H1 (cell line): Measurements from ENCODE around the gene ARHGAP15. TPM values are rescaled to one million over a fixed set of nuclear protein-coding genes. Genes with fewer than 3 reads are reported as not detected.

Source experiments
- CTCF ChIA-PET: fragments of 300-600 bp; sonication (Branson Sonifier 250); formaldehyde crosslinking; loops from one replicate; lab custom pipeline; 2021; ENCODE audit not compliant: partially characterized antibody; lab: Charles Lee
- POLR2A ChIA-PET: fragments of 300-600 bp; sonication (Branson Sonifier 250); formaldehyde crosslinking; loops from one replicate; lab custom pipeline; 2021; ENCODE audit warnings: inconsistent platforms; ENCODE audit not compliant: partially characterized antibody; lab: Charles Lee
- DNase-seq, 2 experiments: peaks; one replicate each; pipeline versions ENCODE4 v3.0.0 to v3.0.0-alpha.2; 2010 to 2022; ENCODE audit warnings: low spot score in 2 of 2, low read depth in 1 of 2, mixed read lengths in 1 of 2
- FAIRE-seq: peaks from 2 replicates; lab custom pipeline; 2011; peaks lifted over from hg19 to GRCh38; lab: Jason Lieb, UNC
- H2AFZ ChIP-seq: 2 replicates; pipeline ENCODE4 v1.8.1; 2012; ENCODE audit warnings: low read length, inconsistent platforms
- H2AK5ac ChIP-seq: 2 replicates; pipeline ENCODE4 v1.6.1; 2013; ENCODE audit warnings: low read depth, low read length
- H2BK120ac ChIP-seq: replicated peaks from 2 replicates; pipeline ENCODE3; 2013; ENCODE audit warnings: low read depth, low read length, inconsistent platforms
- H2BK12ac ChIP-seq: 2 replicates; pipeline ENCODE4 v1.6.1; 2013; ENCODE audit warnings: low read depth, low read length
- H2BK15ac ChIP-seq: 2 replicates; pipeline ENCODE4 v1.6.1; 2013; ENCODE audit warnings: low read length
- H2BK20ac ChIP-seq: 2 replicates; pipeline ENCODE4 v1.6.1; 2013; ENCODE audit warnings: low read length
- H2BK5ac ChIP-seq: 2 replicates; pipeline ENCODE4 v1.6.1; 2013; ENCODE audit warnings: low read depth, low read length
- H3K14ac ChIP-seq: 2 replicates; pipeline ENCODE4 v1.6.1; 2013; ENCODE audit warnings: inconsistent platforms; ENCODE audit not compliant: insufficient read length
- H3K18ac ChIP-seq: 2 replicates; pipeline ENCODE4 v1.6.1; 2013; ENCODE audit warnings: low read length; ENCODE audit errors: extremely low read depth
- H3K23ac ChIP-seq: 2 replicates; pipeline ENCODE4 v1.6.1; 2013; ENCODE audit warnings: inconsistent platforms; ENCODE audit not compliant: insufficient read length
- H3K23me2 ChIP-seq: 2 replicates; pipeline ENCODE4 v1.6.1; 2013; ENCODE audit warnings: low read depth, low read length
- H3K27ac ChIP-seq: 2 replicates; pipeline ENCODE4 v1.6.1; 2011; ENCODE audit warnings: low read depth, low read length, inconsistent platforms
- H3K27me3 ChIP-seq, 4 experiments: replicated peaks in 1 of 4; 1 replicate in 1 of 4; 2 replicates in 3 of 4; pipeline versions ENCODE4 v1.6.1 to v1.8.1; 2011 to 2013; ENCODE audit warnings: low read length in 3 of 4, mild to moderate bottlenecking in 3 of 4, inconsistent platforms in 2 of 4, mixed read lengths in 2 of 4, moderate library complexity in 1 of 4; ENCODE audit not compliant: control insufficient read depth in 3 of 4, insufficient read depth in 3 of 4; ENCODE audit errors: extremely low read depth in 1 of 4
- H3K36me3 ChIP-seq, 4 experiments: 2 replicates each; pipeline versions ENCODE4 v1.6.1 to v1.8.1; 2011 to 2013; ENCODE audit warnings: mild to moderate bottlenecking in 4 of 4, low read length in 3 of 4, moderate library complexity in 2 of 4, control low read depth in 1 of 4, inconsistent platforms in 1 of 4; ENCODE audit not compliant: insufficient read depth in 4 of 4, control insufficient read depth in 2 of 4
- H3K4ac ChIP-seq: replicated peaks from 2 replicates; pipeline ENCODE3; 2013; ENCODE audit warnings: low read length, low read depth, mixed read lengths, inconsistent platforms; ENCODE audit not compliant: insufficient read length
- H3K4me1 ChIP-seq, 4 experiments: replicated peaks in 1 of 4; 1 replicate in 1 of 4; 2 replicates in 3 of 4; pipeline versions ENCODE4 v1.6.1 to v1.8.1; 2011 to 2013; ENCODE audit warnings: low read length in 3 of 4, inconsistent platforms in 2 of 4, mixed read lengths in 1 of 4; ENCODE audit not compliant: insufficient read depth in 4 of 4, control insufficient read depth in 3 of 4
- H3K4me2 ChIP-seq, 2 experiments: 2 replicates each; pipeline versions ENCODE4 v1.6.1 to v1.8.1; 2011 to 2013; ENCODE audit warnings: low read depth in 2 of 2, low read length in 2 of 2, control low read depth in 1 of 2, inconsistent platforms in 1 of 2, mild to moderate bottlenecking in 1 of 2; ENCODE audit not compliant: insufficient read depth in 1 of 2
- H3K4me3 ChIP-seq, 4 experiments: fragments of 200-600, 300-600 bp in 1 of 4; sonication (generic), shearing (Covaris generic), sonication (Bioruptor Twin) in 1 of 4; 2 replicates each; pipeline versions ENCODE4 v1.5.1 to v1.8.1; 2011 to 2016; ENCODE audit warnings: low read length in 4 of 4, low read depth in 3 of 4, control low read depth in 2 of 4, inconsistent platforms in 2 of 4, mild to moderate bottlenecking in 2 of 4, mixed read lengths in 1 of 4, moderate library complexity in 1 of 4; ENCODE audit not compliant: insufficient read depth in 2 of 4; ENCODE audit errors: extremely low read depth in 1 of 4
- H3K56ac ChIP-seq: replicated peaks from 2 replicates; pipeline ENCODE3; 2013; ENCODE audit warnings: low read depth, mild to moderate bottlenecking, mixed read lengths, low read length, inconsistent platforms; ENCODE audit not compliant: insufficient read length
- H3K79me1 ChIP-seq: 2 replicates; pipeline ENCODE4 v1.6.1; 2013; ENCODE audit warnings: low read depth, low read length, control low read depth
- H3K79me2 ChIP-seq, 2 experiments: 2 replicates each; pipeline versions ENCODE4 v1.6.1 to v1.8.1; 2012 to 2013; ENCODE audit warnings: low read length in 2 of 2, mild to moderate bottlenecking in 2 of 2, inconsistent platforms in 1 of 2; ENCODE audit not compliant: insufficient read depth in 2 of 2, control insufficient read depth in 1 of 2
- H3K9ac ChIP-seq, 4 experiments: replicated peaks in 1 of 4; 1 replicate in 1 of 4; 2 replicates in 3 of 4; pipeline versions ENCODE4 v1.6.1 to v1.8.1; 2011 to 2013; ENCODE audit warnings: low read depth in 3 of 4, low read length in 3 of 4, control low read depth in 2 of 4, mild to moderate bottlenecking in 2 of 4, moderate library complexity in 2 of 4, inconsistent platforms in 1 of 4; ENCODE audit errors: extremely low read depth in 1 of 4
- H3K9me3 ChIP-seq, 2 experiments: 2 replicates each; pipeline versions ENCODE4 v1.6.1 to v1.8.1; 2012 to 2013; ENCODE audit warnings: mild to moderate bottlenecking in 2 of 2, moderate library complexity in 2 of 2, control low read depth in 1 of 2, inconsistent platforms in 1 of 2, low read depth in 1 of 2, low read length in 1 of 2, mixed read lengths in 1 of 2; ENCODE audit not compliant: insufficient read depth in 2 of 2
- H4K20me1 ChIP-seq, 2 experiments: replicated peaks in 1 of 2; 2 replicates each; pipeline versions ENCODE3 to v1.8.1; 2011 to 2013; ENCODE audit warnings: inconsistent platforms in 2 of 2, low read length in 2 of 2, mild to moderate bottlenecking in 1 of 2; ENCODE audit not compliant: insufficient read depth in 2 of 2, control insufficient read depth in 1 of 2
- H4K5ac ChIP-seq: 2 replicates; pipeline ENCODE4 v1.6.1; 2013; ENCODE audit warnings: low read length, low read depth, mixed read lengths, inconsistent platforms; ENCODE audit not compliant: insufficient read length
- H4K8ac ChIP-seq: 2 replicates; pipeline ENCODE4 v1.8.0; 2013; ENCODE audit warnings: mild to moderate bottlenecking, moderate library complexity, low read length, inconsistent platforms; ENCODE audit not compliant: insufficient read depth; ENCODE audit errors: extremely low read depth
- H4K91ac ChIP-seq: replicated peaks from 2 replicates; pipeline ENCODE3; 2013; ENCODE audit warnings: low read length, mixed read lengths, inconsistent platforms; ENCODE audit not compliant: insufficient read length
- CBX5 ChIP-seq: fragments of 300-800, 300-1000 bp; sonication (generic); IDR thresholded peaks from 2 replicates; pipeline ENCODE4 v1.7.1; 2016; ENCODE audit warnings: antibody characterized with exemption, low read length, low read depth
- CREB1 ChIP-seq: IDR thresholded peaks from 2 replicates; pipeline ENCODE4 v1.6.1; 2012; ENCODE audit warnings: inconsistent platforms
- CTBP2 ChIP-seq: IDR thresholded peaks from 2 replicates; pipeline ENCODE4 v1.7.0; 2011; ENCODE audit warnings: borderline replicate concordance, mild to moderate bottlenecking, moderate library complexity, mixed read lengths, low read length; ENCODE audit not compliant: insufficient read depth, insufficient read length
- JUN ChIP-seq: IDR thresholded peaks from 2 replicates; pipeline ENCODE4 v1.6.1; 2011; ENCODE audit warnings: low read depth, mild to moderate bottlenecking, improper control_type of control experiment, low read length
- KDM5A ChIP-seq: fragments of 200-600 bp; IDR thresholded peaks from 2 replicates; pipeline ENCODE4 v1.7.1; 2012; ENCODE audit warnings: mild to moderate bottlenecking, low read length, inconsistent platforms, mixed read lengths
- POLR2A ChIP-seq, 2 experiments: IDR thresholded peaks; 1 replicate in 1 of 2; 2 replicates in 1 of 2; pipeline ENCODE4 v1.6.1; 2011; ENCODE audit warnings: low read depth in 2 of 2, low read length in 2 of 2, mild to moderate bottlenecking in 2 of 2; ENCODE audit errors: control extremely low read depth in 1 of 2
- SIX5 ChIP-seq: IDR thresholded peaks from 2 replicates; pipeline ENCODE4 v1.6.1; 2011; ENCODE audit warnings: mild to moderate bottlenecking, low read depth, low read length
- SP1 ChIP-seq: IDR thresholded peaks from 2 replicates; pipeline ENCODE4 v1.6.1; 2011; ENCODE audit warnings: low read depth, low read length
- SP4 ChIP-seq: IDR thresholded peaks from 2 replicates; pipeline ENCODE4 v1.6.1; 2012; ENCODE audit warnings: low read length, inconsistent platforms
- TAF1 ChIP-seq: IDR thresholded peaks from 2 replicates; pipeline ENCODE4 v1.6.1; 2011; ENCODE audit warnings: mild to moderate bottlenecking, low read depth, low read length
- WGBS, 2 experiments: shearing (Covaris generic) in 1 of 2; methylation state at CpG; one replicate each; pipeline versions ENCODE4 v1.1.6 to v1.1.7; 2013 to 2015; ENCODE audit warnings: low lambda C conversion rate in 2 of 2, mixed read lengths in 2 of 2, inconsistent platforms in 1 of 2, low coverage in 1 of 2, missing lambda C conversion rate in 1 of 2; ENCODE audit not compliant: insufficient replicate concordance in 2 of 2, insufficient coverage in 1 of 2, insufficient read length in 1 of 2; ENCODE audit errors: extremely low coverage in 1 of 2, missing lambda C conversion rate in 1 of 2; 5-methylcytosine and 5-hydroxymethylcytosine counted together
- polyA plus RNA-seq, 7 experiments: library from polyadenylated mRNA; depleted of rRNA in 3 of 7; stranded (reverse) in 5 of 7; unstranded in 2 of 7; fragments of >200 nt in 5 of 7; fragments of 200-250 nt in 2 of 7; gene quantifications; 1 replicate in 5 of 7; 2 replicates in 1 of 7; 4 replicates in 1 of 7; pipeline versions ENCODE4 v1.2.1 to v1.2.3, GENCODE V29; 2011 to 2013; ENCODE audit warnings: missing spikeins in 2 of 7, mixed read lengths in 2 of 7
- total RNA-seq: library from RNA; stranded (reverse); fragmentation: NEBNext Ultra II Directional; extraction: Animal tissue kit (Norgen Biotek cat#: 25700); gene quantifications from 2 replicates; pipeline ENCODE4 v1.2.1, GENCODE V29; 2021
- TF ChIP-seq, protein P1 (sequence below): IDR thresholded peaks from 2 replicates; pipeline ENCODE4 v1.6.1; 2012; ENCODE audit warnings: inconsistent platforms
- TF ChIP-seq, protein P2 (sequence below): IDR thresholded peaks from 2 replicates; pipeline ENCODE4 v1.6.1; 2012; ENCODE audit warnings: low read length, inconsistent platforms

Gene ARHGAP15
- total and polyA plus RNA-seq, 2 of the 8 experiments (the other 6 are each of a cell fraction or from before 2014, with no cell fraction given), result not detected

DNA sequence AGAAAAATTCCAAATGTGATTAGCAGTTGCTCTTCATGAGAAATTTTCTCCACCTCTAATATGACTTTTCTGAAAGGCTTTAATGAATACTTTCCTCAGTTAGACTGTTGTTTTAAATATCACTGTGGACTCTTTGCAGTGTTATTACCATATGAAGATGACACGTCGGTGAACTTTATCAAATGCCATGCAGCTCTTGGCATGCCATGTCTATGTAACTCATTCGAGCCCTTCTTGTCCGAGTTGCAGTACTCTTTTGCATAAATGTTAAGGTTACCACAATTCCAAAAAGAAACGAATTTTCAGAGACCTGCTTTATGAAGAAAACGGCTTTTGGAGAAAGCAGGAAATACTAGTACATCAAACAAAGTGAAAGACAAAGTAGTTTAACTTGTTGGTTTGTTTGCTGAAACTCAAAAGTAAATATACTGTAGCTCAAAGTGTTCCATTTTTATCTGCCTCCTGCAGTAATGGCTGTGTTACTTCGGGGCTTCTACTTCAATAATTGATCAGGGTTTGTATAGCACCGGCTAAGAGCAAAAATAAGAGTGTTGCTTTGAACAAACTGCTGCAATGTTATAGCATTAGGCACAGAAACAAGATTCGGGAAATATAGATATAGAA lies 204.1 kb downstream of the ARHGAP15 start:
- CTCF ChIA-PET, result interaction anchor here (1.2 kb wide), 1 partner anchor 13 kb away, joined by 4 read pairs; no protein-coding TSS in a partner anchor
- Histone ChIP-seq H2BK12ac (no peak overlapping the region), H3K4ac (no peak overlapping the region), H3K36me3 (no peaks in the 10 kb centered on the region), H3K4me3 (no peak overlapping the region), H2AFZ (no peak overlapping the region), H3K9me3 (no peaks in the 10 kb centered on the region), H2BK15ac (no peak overlapping the region), H3K79me2 (no peaks in the 10 kb centered on the region), H3K4me2 (no peak overlapping the region), H3K56ac (no peak overlapping the region), H3K14ac (no peak overlapping the region), H3K27me3 (no peaks in the 10 kb centered on the region), H2BK5ac (no peak overlapping the region), H3K23ac (no peak overlapping the region), H4K91ac (no peak overlapping the region), H4K8ac (no peak overlapping the region), H3K18ac (no peak overlapping the region), H3K27ac (no peak overlapping the region), H3K9ac (no peak overlapping the region), H2BK120ac (no peak overlapping the region), H4K5ac (no peak overlapping the region), H3K4me1 (no peaks in the 10 kb centered on the region), H2BK20ac (no peak overlapping the region), H2AK5ac (no peak overlapping the region), H3K79me1 (no peaks in the 10 kb centered on the region), H3K23me2 (no peaks in the 10 kb centered on the region), H4K20me1 (no peaks in the 10 kb centered on the region)
- WGBS, 2 experiments, result 89% methylated on average over 9 of the region's 9 CpGs; no CpG with 5 or more reads in 1 of the 2 experiments
- FAIRE-seq, result peak; percentile 32
- no peak for DNase-seq
- POLR2A ChIA-PET, result no interaction called here
- TF ChIP-seq SP1 (no peak), POLR2A (IDR thresholded peaks at IDR 0.05; ENCODE audit: control extremely low read depth in 1 of 2, low read depth in 2 of 2, low read length in 2 of 2) (no peak), JUN (no peak), CTBP2 (no peak), TAF1 (no peak), CBX5 (no peak), CREB1 (no peak), SP4 (no peak), KDM5A (no peak), SIX5 (no peak)
- TF ChIP-seq, protein P1, sequence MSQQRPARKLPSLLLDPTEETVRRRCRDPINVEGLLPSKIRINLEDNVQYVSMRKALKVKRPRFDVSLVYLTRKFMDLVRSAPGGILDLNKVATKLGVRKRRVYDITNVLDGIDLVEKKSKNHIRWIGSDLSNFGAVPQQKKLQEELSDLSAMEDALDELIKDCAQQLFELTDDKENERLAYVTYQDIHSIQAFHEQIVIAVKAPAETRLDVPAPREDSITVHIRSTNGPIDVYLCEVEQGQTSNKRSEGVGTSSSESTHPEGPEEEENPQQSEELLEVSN, result no peak
- TF ChIP-seq, protein P2, sequence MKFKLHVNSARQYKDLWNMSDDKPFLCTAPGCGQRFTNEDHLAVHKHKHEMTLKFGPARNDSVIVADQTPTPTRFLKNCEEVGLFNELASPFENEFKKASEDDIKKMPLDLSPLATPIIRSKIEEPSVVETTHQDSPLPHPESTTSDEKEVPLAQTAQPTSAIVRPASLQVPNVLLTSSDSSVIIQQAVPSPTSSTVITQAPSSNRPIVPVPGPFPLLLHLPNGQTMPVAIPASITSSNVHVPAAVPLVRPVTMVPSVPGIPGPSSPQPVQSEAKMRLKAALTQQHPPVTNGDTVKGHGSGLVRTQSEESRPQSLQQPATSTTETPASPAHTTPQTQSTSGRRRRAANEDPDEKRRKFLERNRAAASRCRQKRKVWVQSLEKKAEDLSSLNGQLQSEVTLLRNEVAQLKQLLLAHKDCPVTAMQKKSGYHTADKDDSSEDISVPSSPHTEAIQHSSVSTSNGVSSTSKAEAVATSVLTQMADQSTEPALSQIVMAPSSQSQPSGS, result no peak
